ENCODE data around the gene CYP11A1.
"Not testable (repeated sequence)": the region's sequence is repeated elsewhere in the genome, so short reads cannot be mapped to it uniquely, and the experiment has no call there.

Gene CYP11A1

DNA sequence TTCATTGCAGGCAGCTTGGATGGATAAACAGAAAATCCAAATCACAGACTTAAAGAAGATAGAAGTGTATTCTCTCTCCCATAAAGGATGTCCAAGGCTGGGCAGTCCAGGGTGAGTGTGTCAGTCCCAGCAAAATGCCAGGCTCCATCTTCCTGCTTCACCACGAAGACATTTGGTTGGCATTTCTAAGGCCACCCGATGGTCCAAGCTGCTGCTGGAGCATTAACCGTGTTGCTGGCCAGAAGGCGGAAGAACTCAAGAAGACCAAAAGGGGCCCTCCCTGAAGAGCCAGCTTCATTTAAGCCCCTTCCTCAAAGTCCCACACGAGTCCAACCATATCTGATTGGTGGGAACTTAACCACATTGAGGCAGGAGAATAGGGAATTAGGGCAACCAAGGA, 3.0 kb upstream of the CYP11A1 start:
- no peak for DNase-seq (ENCODE audit: insufficient read length, low spot score)
- FAIRE-seq: no peak

DNA sequence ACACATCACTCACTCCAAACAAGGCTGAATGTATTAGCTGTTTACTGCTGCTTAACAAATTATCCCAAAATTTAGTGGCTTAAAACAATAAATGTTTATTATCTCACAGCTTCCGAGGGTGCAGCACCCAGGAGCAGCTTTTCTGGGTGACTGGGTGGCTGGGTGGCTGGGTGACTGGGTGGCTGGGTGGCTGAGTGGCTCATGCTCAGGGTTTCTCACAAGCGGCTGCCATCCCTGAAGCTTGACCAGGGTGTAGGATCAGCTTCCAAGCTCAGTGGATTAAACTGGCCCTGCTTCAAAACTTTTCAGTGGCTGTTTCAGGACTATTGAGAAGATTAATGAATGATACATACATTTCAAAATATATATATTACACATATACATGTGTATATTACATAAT, 2.3 kb upstream of the CYP11A1 start:
- DNase-seq (ENCODE audit: insufficient read length, low spot score) (no peak), FAIRE-seq (no peak)

More for the DNA sequence above, 3.0 kb upstream of the CYP11A1 start:
- TF ChIP-seq POLR2AphosphoS5 (IDR thresholded peaks at IDR 0.05; ENCODE audit: low read depth, low read length): no peak
- TF ChIP-seq SPI1 (IDR thresholded peaks at IDR 0.05; ENCODE audit: low read depth, low read length): no peak
- TF ChIP-seq POU2F2 (IDR thresholded peaks at IDR 0.05; ENCODE audit: low read depth, low read length): no peak
- no peak for TF ChIP-seq TAF1 (IDR thresholded peaks at IDR 0.05; ENCODE audit: low read depth, low read length)
- no peak for TF ChIP-seq POLR2A (IDR thresholded peaks at IDR 0.05; ENCODE audit: low read depth, low read length)
- TF ChIP-seq PAX5 (IDR thresholded peaks at IDR 0.05; ENCODE audit: insufficient read depth, low read length, severe bottlenecking): no peak

DNA sequence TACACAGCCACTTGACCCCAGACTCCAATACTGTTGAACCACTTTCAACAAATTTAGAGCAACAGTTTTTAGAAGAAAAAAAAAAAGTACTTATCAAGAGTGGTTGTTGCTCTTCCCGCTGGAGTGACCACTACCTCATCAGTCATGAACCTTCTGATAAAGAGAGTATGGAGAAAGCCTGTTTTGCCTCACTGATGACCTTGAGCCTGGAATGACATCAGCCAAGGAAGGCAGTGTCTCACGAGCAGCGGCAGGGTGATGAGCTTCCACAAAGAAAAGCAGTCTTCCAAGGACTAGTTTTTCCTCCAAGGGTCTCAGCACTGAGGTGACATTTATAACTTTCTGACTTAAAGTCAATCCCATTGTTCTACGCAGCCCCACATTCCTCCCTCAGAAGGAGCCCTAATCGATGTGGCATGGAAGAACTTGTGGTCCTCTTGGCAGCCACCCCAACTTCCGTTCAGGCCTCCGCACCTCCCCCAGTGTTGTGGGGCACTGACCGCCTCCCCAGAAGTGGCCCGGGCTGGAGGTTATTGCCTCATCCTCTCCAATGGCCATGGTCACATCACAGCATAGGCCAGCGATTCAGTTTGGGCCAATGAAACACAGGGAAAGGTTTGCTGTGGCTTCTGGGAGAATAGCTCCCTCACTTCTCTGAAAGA, 1.8 kb upstream of the CYP11A1 start:
- FAIRE-seq (no peak), DNase-seq (ENCODE audit: insufficient read length, low spot score) (no peak)
- TF ChIP-seq SPI1 (IDR thresholded peaks at IDR 0.05; ENCODE audit: low read depth, low read length): no peak
- TF ChIP-seq POLR2AphosphoS5 (IDR thresholded peaks at IDR 0.05; ENCODE audit: low read depth, low read length): no peak
- TF ChIP-seq POLR2A (IDR thresholded peaks at IDR 0.05; ENCODE audit: low read depth, low read length): no peak
- TF ChIP-seq TAF1 (IDR thresholded peaks at IDR 0.05; ENCODE audit: low read depth, low read length): no peak
- TF ChIP-seq POU2F2 (IDR thresholded peaks at IDR 0.05; ENCODE audit: low read depth, low read length): no peak
- no peak for TF ChIP-seq PAX5 (IDR thresholded peaks at IDR 0.05; ENCODE audit: insufficient read depth, low read length, severe bottlenecking)

More for the DNA sequence above, 2.3 kb upstream of the CYP11A1 start:
- TF ChIP-seq POLR2A (IDR thresholded peaks at IDR 0.05; ENCODE audit: low read depth, low read length) (no peak), POLR2AphosphoS5 (IDR thresholded peaks at IDR 0.05; ENCODE audit: low read depth, low read length) (no peak)

DNA sequence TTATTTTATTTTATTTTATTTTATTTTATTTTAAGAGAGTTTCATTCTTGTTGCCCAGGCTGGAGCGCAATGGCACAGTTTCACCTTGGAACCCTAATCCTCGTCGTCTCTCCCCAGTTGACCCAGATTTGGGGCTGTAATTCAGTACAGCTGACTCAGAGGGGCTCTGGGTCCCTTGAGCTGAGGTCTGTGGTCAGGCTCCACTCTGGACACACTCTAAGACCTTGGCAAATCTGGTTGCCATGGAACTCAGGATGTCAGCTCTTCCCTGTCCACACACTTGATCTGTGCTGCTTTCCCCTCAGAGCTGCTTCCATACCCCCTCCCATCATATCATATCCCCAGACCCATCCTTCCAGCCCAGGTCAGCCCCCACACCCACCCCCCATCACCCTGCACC, 675 bp upstream of the CYP11A1 start:
- DNase-seq (ENCODE audit: insufficient read length, low spot score) (no peak), FAIRE-seq (no peak)
- TF ChIP-seq SPI1 (IDR thresholded peaks at IDR 0.05; ENCODE audit: low read depth, low read length) (no peak), POLR2A (IDR thresholded peaks at IDR 0.05; ENCODE audit: low read depth, low read length) (no peak), PAX5 (IDR thresholded peaks at IDR 0.05; ENCODE audit: insufficient read depth, low read length, severe bottlenecking) (no peak), POU2F2 (IDR thresholded peaks at IDR 0.05; ENCODE audit: low read depth, low read length) (no peak)

DNA sequence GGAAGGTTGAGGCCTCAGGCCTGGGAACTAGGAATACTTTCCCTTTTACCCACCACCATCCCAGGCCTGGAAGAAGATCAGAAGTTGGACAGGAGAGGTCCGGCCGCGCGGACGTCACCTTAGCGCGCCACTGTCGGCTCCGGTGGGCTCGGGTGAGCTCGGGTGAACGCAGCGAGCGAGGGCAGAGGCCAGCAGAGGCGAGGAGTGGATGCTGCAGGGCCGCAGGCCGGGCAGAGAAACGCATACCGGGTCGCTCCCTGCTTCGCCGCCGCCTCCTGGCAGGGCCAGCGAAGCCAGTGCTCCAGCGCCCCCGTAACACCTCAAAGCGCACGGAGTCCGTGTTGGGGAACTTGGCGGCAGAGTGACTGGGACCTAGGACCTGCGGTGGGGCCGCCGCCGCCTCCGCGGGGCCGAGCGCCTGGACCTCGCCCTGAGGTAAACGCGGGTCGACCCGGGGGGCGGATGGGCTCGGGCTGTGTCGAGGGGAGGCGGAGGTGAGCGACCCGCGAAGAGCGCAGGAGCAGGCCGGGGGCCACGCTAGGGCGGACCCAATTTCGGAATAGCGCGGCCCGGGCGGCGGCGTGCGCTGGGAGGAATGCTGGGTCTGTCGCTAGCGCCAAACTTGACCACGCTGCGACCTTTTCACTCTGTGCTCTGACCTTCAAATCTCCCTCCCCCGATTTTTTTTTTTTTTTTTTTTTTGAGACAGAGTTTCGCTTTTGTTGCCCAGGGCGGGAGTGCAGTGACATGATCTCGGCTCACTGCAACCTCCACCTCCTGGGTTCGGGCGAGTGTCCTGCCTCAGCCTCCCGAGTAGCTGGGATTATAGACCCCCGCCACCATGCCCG, 1.6 kb downstream of the CYP11A1 start:
- TF ChIP-seq SPI1 (IDR thresholded peaks at IDR 0.05; ENCODE audit: low read depth, low read length): no peak
- no peak for TF ChIP-seq POLR2A (IDR thresholded peaks at IDR 0.05; ENCODE audit: low read depth, low read length)
- TF ChIP-seq TAF1 (IDR thresholded peaks at IDR 0.05; ENCODE audit: low read depth, low read length): no peak
- no peak for TF ChIP-seq POU2F2 (IDR thresholded peaks at IDR 0.05; ENCODE audit: low read depth, low read length)
- no peak for TF ChIP-seq PAX5 (IDR thresholded peaks at IDR 0.05; ENCODE audit: insufficient read depth, low read length, severe bottlenecking)
- no peak for TF ChIP-seq POLR2AphosphoS5 (IDR thresholded peaks at IDR 0.05; ENCODE audit: low read depth, low read length)
- peak; percentile 43 for FAIRE-seq
- no peak for DNase-seq (ENCODE audit: insufficient read length, low spot score)

DNA sequence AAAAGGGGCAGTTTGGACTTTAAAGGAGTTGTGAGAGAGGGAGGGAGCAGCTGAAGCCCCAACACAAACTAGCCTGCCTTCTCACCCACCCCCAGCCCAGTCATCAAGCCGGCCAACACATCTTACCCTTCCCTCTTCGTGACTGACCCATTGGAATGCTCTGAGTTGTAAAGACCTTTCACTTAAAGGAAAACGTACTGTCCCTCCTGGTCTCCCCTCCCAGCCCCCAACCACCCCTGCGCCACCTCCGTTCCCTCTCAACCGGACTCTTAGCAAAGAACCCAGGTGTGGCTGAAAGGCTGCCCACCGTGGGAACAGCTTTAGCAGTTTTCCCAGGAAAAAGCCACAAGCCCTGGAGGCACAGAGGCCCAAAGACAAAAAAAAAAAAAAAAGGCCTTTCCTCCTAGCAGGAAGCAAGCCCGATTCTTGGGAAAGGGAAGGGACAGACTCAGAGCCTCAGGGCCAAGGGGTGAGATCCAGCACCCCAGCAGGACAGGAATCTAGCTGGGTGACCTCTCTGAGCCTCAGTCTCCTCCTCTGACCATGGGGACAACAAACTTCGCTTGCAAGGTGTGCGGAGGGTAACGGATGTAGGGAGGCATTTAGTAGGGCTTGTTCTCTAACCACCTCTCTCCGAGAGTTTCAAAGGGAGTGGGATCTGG, 2.4 kb downstream of the CYP11A1 start:
- no peak for FAIRE-seq
- no peak for DNase-seq (ENCODE audit: insufficient read length, low spot score)
- TF ChIP-seq TAF1 (IDR thresholded peaks at IDR 0.05; ENCODE audit: low read depth, low read length) (no peak), POLR2AphosphoS5 (IDR thresholded peaks at IDR 0.05; ENCODE audit: low read depth, low read length) (no peak), SPI1 (IDR thresholded peaks at IDR 0.05; ENCODE audit: low read depth, low read length) (no peak), POU2F2 (IDR thresholded peaks at IDR 0.05; ENCODE audit: low read depth, low read length) (no peak), POLR2A (IDR thresholded peaks at IDR 0.05; ENCODE audit: low read depth, low read length) (no peak), PAX5 (IDR thresholded peaks at IDR 0.05; ENCODE audit: insufficient read depth, low read length, severe bottlenecking) (no peak)

DNA sequence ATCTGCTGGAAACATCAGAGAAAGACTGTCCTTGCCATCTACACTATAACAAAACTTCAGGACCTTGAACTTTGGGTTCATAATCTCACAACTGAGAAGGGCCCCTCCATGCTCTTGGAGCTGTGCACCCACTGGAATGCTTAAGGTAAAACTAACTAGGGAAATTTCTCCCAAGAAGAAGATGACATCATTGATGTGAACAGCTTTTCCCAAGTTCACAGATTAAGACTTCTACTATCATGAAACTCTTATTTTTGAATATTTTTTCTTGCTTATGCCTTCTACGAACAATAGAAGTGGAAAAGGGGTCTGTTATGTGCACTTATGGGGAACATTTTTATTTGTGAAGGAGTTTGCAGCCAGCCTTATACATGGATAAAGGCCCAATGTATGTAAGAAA, 5.0 kb downstream of the CYP11A1 start:
- TF ChIP-seq POLR2AphosphoS5 (IDR thresholded peaks at IDR 0.05; ENCODE audit: low read depth, low read length): no peak
- TF ChIP-seq POU2F2 (IDR thresholded peaks at IDR 0.05; ENCODE audit: low read depth, low read length): no peak
- TF ChIP-seq TAF1 (IDR thresholded peaks at IDR 0.05; ENCODE audit: low read depth, low read length): no peak
- TF ChIP-seq SPI1 (IDR thresholded peaks at IDR 0.05; ENCODE audit: low read depth, low read length): no peak
- TF ChIP-seq POLR2A (IDR thresholded peaks at IDR 0.05; ENCODE audit: low read depth, low read length): no peak
- TF ChIP-seq PAX5 (IDR thresholded peaks at IDR 0.05; ENCODE audit: insufficient read depth, low read length, severe bottlenecking): no peak
- DNase-seq (ENCODE audit: insufficient read length, low spot score) (no peak), FAIRE-seq (no peak)

DNA sequence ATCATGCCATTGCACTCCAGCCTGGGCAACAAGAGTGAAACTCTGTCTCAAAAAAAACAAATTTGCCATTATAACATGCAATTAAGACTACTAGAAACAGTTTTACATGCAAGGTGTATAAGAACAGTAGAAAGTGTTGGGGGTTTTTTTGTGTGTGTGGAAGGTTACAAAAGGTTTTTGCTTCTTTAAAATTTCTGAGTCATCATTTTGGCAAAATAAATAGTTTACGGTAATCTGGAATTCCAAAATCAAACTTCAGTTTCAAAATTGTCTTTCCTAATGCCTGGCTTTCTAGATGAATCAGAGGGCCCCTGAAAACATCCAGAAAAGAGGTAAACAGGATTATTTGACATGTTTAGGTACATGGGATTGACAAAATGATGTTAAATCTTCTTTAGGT, 6.6 kb downstream of the CYP11A1 start:
- not testable (repeated sequence) for DNase-seq (ENCODE audit: insufficient read length, low spot score); FAIRE-seq

DNA sequence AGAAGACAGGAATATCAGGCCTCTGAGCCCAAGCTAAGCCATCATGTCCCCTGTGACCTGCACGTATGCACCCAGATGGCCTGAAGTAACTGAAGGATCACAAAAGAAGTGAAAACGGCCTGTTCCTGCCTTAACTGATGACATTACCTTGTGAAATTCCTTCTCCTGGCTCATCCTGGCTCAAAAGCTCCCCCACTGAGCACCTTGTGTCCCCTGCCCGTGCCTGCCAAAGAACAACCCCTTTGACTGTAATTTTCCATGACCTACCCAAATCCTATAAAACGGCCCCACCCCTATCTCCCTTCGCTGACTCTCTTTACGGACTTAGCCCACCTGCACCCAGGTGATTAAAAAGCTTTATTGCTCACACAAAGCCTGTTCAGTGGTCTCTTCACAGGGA, 8.1 kb downstream of the CYP11A1 start:
- DNase-seq (ENCODE audit: insufficient read length, low spot score); FAIRE-seq: not testable (repeated sequence)

DNA sequence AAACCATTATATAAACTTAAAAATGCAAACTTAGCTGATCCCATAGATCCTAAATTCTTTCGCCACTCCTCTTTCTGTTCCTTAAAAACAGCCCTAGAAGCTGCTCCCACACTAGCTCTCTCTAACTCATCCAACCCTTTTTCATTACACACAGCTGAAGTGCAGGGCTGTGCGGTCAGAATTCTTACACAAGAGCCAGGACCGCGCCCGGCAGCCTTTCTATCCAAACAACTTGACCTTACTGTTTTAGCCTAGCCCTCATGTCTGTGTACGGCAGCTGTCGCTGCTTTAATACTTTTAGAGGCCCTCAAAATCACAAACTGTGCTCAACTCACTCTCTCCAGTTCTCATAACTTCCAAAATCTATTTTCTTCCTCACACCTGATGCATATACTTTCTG, 9.9 kb downstream of the CYP11A1 start:
- not testable (repeated sequence) for DNase-seq (ENCODE audit: insufficient read length, low spot score); FAIRE-seq

DNA sequence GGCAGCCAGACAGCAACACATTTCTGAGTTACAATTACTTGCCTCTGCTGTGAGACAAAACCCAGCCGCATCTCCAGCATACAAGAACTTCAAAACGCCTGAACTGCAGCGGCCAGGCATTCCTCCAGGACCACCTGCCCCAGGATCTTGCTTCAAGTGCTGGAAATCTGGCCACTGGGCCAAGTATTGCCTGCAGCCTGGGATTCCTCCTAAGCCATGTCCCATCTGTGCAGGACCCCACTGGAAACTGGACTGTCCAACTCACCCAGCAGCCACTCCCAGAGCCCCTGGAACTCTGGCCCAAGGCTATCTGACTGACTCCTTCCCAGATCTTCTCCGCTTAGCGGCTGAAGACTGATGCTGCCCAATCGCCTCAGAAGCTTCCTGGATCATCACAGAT, 11.4 kb downstream of the CYP11A1 start:
- DNase-seq (ENCODE audit: insufficient read length, low spot score); FAIRE-seq: not testable (repeated sequence)

DNA sequence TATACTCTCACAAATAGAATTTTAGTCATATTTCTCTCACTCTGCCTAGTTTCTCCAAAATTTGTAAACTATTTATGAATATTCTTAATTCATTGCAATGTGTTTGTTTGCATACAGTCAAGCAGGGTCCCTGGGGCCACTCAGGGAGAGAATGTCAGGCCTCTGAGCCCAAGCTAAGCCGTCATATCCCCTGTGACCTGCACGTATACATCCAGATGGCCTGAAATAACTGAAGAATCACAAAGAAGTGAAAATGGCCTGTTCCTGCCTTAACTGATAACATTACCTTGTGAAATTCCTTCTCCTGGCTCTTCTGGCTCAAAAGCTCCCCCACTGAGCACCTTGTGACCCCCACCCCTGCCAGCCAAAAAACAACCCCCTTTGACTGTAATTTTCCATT, 13.5 kb downstream of the CYP11A1 start:
- FAIRE-seq: not testable (repeated sequence)

More for the DNA sequence above, 13.5 kb downstream of the CYP11A1 start:
- DNase-seq (ENCODE audit: insufficient read length, low spot score): not testable (repeated sequence)
